ENCODE data around the gene RGS14.

The RGS14 gene

DNA sequence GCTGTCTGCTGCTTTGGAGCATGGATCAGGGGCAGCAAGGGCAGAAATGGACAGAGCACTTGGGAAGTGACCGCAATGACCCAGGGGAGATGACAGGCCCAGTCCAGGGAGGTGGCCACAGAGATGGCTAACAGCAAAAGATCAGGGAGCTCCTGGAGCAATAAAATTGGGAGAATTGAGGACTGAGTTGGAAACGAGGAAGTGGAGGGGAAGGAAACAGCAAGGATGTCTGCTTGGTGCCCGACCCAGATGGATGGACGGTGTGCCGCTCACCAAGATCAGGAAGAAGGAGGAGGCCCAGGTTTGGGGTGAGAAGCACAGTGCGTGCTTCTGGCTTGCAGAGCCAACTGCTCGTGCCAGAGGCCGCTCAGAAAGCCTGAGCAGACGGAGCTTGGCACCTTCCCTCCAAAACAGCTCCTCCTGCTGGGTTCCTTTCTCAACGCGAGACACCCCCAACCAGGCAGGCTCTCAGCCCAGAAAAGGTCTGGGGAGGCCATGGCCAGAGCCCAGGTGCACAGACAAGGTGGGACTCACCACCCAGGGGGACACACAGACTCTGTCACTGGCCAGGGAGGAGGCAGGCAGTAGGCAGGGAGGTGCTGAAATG is 24.8 kb downstream of the RGS14 start:
- peak; percentile 21 for DNase-seq (ENCODE audit: low read depth)

DNA sequence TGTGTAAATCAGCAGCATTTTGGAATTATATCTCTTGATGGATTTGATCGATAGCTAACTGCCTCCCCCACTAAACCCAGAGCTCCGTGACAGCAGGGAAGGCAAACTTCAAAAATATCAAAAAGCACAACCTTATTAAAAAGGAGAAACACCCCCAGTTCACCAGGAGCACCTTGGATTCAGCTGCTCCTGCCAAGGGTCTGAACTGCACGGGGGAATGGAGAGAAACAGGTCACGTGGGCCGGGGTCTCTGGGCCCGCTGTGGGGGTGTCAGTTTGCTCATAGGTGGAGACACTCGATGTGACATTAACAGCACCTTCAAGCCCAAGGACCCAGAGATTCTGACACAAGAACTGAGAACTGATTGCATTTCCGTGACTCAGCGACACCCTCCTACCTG is 25.5 kb downstream of the RGS14 start:
- no peak for DNase-seq (ENCODE audit: low read depth)

DNA sequence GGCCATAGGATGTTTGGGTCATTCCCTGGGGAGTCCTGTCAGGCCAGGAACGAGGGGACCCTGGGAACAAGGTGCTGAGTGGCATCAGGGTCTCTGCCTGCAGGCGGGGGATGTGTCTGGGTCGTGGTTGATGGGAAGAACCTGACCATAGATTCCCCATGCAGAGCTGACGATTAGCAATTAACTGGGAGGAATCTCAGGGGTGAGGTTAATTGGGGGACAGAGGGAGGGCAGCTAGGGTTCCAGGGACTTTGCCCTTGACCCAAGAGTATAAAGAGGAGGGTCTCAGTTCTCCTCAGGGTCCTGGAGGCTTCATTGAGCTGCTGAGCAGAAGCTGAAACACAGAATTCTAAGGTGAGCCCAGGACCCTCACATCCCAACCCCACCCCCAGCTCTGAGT is 26.4 kb downstream of the RGS14 start, which contains the start of gene SLC34A1:
TSS of gene SLC34A1 (plus strand) at position 301 of the 400 bp plus-strand sequence. CDS start 1,308 bp downstream, outside the sequence.
- DNase-seq (ENCODE audit: low read depth): no peak

DNA sequence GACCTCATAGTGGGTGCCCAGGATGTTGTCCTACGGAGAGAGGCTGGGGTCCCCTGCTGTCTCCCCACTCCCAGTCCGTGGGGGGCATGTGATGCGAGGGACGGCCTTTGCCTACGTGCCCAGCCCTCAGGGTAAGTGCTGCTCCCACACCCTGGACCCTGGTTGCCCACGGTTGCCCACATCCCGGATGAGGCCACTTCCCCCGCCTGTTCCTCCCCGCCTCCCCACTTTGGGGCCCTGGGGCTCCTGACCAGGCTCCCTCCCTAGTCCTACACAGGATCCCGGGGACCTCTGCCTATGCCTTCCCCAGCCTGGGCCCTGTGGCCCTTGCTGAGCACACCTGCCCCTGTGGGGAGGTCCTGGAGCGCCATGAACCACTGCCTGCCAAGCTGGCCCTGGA is 28.0 kb downstream of the RGS14 start:
- DNase-seq (ENCODE audit: low read depth): no peak

DNA sequence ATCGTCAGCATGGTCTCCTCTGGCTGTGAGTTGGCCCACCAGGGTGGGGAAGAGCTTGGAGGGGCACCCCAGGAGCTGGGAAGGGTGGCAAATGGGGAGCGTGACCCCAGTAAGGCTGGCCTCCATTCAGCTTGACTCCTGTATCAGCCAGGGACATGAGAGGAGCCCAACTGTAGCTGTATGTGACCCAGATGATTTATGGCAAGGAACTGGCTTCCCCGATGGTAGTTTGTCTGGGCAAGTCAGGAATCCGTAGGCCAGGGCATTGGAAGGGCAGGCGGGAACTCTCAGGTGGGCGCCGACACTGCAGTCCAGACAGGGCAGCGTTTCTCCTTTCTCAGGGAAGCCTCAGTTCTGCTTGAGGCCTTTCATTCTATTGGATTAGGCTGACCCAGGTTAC is 28.8 kb downstream of the RGS14 start:
- no peak for DNase-seq (ENCODE audit: low read depth)

DNA sequence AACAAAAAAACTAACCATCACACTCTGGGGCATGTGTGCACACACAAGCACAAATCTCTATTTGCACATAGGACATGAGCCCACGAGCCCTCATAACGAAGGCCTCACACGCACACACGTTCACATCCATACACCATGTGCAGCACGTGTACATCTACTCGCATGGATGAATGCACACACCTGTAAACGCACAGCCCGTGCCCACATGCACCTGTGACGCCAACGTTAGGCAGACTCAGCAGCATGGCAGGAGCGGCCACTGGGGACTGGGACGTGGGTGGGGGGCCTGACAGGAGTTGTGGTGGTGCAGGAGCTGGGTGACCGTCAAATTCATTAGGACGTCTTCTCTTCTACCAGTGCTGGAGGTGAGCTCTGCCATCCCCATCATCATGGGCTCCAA is 29.7 kb downstream of the RGS14 start:
- DNase-seq (ENCODE audit: low read depth): no peak

DNA sequence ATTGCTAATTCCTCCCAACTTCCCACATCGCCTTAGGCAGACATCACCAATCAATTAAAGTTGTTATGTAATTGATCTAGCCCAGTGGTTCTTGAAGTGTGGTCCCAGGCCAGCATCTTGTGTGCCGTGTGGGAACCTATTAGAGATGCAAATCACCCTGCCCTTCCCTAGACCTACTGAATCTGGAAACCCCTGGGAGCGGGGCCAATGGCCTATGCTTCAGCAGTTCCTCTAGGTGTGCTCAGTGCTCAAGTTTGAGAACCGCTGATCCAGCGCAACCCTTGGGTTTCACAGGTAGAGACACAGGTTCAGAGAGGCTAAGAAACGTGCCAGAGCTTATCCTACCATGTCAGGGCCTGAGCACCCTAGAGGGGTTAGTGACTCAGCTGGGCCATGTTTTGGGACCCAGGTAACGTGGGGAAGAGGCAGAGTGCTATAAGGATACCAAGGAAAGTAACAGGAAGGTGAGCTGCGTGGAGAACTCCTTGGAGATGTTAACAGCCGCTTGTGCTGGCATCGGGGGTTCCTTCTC is 30.9 kb downstream of the RGS14 start:
- DNase-seq (ENCODE audit: low read depth): no peak

DNA sequence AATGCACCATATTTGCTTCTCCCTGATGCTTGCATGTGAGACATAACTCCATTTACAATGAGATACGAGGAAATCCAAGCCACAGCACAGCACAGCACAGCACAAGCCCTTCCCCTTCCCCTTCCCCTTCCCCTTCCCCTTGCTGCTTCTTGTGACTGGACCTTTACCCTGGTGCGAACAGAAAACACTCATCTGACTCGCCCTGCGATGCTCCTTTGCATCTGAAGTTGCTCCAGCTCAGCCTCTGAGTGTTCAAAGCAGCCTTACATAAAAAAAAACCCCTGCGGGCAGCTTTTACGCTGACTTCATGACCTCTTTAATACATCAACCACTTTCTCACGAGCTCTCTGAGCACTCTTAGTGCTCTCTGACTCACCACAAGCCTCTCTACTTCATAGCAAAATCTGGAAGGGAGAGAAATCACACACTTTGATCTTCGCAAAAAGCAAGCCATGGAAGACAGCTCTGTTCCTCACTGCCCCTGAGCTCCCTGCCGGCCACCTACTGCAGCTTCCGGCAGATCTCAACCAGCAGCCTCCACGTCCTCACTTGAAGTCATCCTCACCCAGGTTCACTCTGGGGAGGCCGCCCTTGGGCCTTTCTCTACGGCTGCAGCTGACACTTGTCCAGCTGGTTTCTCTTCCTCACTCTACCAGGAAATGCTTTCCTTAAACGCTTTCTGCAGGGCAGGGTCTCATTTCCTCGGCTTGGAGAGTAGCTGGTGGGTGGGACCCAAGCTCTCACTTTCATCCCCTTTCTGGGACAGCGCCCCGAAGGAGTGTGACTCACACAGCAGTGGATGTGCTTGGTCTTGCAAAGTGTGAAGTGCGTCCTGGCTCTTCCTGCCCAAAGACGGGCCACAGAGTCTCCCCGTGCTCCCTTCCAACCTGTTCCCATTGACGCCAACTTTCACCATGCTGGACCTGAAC is 31.8 kb downstream of the RGS14 start:
- peak; percentile 93 for DNase-seq (ENCODE audit: low read depth)

DNA sequence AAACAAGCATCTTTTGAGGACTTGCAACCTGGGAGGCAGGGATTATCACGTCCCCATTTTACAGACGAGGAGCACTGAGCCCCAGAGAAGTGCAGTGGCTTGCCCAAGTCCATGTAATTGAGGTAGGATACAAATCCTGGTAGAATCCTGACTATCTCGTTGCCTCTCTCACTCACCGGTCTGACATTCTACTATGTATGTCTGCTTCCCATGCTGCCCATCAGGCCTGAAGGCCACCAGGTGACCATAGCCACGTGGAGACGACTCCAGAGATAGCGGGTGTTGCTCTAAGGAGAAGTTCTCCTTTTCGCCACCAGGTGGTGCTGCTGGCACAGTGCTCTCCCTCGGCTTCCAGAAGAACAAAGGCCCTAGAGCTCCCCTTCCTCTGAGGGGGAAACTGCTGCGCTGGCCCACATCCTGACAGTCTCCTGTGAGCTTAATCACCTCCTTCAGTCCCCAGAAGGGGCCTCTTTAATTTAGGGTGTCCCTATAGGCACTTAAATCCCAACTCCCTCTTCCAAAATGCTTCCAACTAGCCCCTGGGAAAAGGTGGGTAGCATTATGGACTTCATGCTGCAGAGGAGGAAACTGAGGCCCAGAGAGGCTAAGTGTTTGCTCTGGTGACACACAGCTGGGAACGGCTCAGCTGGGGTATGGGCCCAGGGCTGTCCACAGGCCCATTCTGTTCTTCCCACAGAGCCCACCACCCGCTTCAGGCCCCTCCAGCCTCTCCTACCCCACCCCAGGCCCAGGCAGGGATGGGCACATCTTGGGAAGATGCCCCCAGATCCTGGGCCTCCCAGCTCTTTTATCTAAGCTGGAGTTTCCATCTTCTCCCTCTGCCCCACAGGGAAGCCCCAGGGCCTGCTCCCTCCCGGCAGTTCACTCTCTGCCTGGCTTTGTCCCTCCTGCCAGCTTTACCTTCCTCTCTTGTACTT is 32.9 kb downstream of the RGS14 start:
- peak; percentile 71 for DNase-seq (ENCODE audit: low read depth)

DNA sequence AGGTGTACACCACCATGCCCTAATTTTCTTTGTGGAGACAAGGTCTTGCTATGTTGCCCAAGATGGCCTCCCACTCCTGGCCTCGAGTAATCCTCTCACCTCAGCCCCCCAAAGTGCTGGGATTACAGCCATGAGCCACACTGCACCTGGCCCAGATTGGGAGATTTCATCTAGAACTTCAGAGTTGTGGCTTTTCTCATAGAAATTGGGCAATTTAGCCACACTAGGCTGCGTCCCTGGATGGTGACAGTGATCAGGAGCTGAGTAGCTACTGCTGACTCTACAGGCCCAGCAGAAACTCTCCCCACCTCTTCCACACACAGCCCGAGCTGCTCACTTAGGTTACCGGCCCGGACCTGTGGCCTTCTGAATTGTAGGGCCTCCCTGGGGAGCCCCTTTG is 35.0 kb downstream of the RGS14 start:
- DNase-seq (ENCODE audit: low read depth): no peak

DNA sequence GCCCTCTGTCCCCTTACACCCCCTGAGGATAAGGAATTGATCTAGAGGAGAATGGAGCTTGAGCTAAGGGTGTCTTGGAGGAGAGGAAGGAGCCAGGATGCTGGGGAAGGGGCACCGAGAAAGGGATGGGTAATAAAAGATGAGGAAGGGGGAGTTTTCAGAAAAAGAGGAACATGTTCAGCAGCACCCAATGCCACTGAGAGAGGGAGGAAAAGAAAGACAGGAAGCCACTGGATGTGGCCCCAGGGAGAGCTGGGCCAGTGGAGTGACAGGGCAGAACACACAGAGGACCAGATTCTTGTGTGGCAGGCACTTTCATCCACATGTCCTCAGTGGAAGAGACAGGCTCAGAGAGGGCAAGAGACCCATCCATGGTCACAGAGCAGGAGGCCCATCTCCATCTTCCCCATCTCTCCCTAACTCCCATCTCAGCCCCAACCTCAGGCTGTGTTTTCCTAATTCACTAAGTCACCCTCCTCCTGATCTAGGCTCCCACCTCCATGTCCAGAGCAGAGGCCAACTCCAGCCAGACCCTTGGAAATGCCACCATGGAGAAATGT is 35.6 kb downstream of the RGS14 start:
- no peak for DNase-seq (ENCODE audit: low read depth)

DNA sequence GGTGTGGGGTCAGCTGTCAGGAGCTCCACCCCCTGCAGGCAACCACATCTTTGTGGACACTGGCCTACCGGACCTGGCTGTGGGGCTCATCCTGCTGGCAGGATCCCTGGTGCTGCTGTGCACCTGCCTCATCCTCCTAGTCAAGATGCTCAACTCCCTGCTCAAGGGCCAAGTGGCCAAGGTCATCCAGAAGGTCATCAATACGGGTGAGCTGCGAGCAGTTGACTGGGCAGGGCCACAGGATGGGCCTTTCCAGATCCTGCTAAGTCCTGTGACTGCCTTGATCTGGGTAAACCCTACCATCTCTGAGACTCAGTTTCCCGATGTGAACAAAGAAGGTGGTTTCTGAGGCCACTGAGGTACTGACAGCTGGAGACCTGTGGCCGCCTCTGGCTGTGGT is 36.3 kb downstream of the RGS14 start:
- DNase-seq (ENCODE audit: low read depth): no peak

DNA sequence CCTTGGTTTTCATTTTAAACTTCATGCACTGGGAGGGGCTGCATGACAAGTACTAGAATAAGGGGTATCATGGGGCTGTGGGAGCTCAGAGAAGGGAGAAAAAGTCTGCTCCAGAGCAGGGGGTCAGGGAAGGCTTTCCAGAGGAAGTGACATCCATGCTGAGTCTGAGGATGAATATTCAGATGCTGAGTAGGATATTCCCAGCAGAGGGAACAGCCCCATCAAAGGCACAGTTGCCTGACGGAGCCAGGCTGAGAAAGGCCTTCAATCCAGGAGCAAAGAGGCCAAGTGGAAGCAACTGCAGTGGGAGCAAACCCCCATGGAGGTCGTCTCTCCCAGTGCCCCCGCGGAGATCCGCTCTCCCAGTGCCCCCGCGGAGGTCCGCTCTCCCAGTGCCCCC is 38.4 kb downstream of the RGS14 start:
- DNase-seq (ENCODE audit: low read depth): no peak

DNA sequence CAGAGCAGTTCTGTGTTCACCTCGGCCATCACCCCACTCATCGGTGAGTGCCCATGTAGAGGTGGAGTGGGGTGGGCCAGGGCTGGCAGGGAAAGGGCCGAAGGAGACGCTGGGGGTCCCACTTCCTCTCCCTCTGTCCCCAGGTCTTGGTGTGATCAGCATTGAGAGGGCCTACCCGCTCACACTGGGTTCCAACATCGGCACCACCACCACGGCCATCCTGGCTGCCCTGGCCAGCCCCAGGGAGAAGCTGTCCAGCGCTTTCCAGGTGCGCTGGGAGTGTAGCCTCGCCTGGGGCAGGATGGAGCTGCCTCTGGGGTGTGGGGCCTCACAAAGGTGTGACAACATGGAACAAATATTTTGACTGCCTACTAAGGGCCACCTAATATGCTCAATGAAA is 39.1 kb downstream of the RGS14 start:
- no peak for DNase-seq (ENCODE audit: low read depth)

DNA sequence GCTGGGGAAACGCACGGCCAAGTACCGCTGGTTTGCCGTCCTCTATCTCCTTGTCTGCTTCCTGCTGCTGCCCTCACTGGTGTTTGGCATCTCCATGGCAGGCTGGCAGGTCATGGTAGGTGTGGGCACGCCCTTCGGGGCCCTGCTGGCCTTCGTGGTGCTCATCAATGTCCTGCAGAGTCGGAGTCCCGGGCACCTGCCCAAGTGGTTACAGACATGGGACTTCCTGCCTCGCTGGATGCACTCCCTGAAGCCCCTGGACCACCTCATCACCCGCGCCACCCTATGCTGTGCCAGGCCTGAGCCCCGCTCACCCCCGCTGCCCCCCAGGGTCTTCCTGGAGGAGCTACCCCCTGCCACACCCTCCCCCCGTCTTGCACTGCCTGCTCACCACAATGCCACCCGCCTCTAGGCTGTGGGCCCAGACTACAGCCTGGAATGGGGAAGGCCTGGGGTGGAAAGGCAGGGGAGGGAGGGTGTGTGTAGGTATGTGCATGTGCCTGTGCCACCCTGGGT is 40.2 kb downstream of the RGS14 start:
- no peak for DNase-seq (ENCODE audit: low read depth)

DNA sequence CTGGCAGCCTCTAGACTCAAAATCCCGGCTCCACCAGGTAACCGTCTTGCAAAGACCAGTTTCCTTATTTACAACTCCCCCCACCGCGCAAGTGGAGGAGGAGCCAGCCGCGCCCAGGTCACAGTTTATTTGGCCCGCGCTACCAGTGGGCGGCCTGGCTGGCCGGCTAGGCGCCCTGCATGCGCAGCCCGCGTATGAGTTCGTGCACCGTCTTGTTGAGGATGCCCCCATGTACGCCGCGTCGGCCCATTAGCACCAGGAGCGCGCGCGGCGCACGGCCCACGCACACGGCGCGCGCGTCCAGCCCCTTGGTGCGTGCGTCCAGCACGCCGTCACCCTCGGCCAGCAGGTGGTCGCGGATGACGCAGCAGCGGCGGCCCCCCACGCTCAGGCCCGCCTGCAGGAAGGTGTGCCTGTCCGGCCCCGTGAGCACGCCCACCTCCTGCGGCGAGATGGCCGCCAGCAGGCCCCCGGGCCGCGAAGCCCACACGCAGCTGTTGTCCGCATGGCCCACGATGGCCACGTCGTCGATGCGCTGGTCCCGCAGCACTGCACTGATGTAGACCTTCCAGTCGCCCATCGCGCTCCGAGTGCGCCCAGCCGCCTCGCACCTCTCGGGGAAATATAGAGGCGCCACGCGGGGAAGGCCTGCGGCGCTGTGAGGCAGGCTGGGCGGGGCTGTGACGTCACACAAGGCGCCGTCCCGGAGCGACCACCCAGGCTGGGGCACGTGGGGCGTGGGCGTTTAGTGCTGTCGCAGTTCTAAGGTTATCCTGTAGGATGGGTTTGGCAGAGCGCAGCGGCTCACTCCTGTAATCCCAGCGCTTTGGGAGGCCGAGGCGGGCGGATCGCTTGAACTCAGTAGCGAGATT is 42.5 kb downstream of the RGS14 start, which contains the start of gene PFN3:
TSS of gene PFN3 (minus strand) at position 665 of the 872 bp plus-strand sequence. CDS start at position 580, 85 bp downstream.
- DNase-seq (ENCODE audit: low read depth): peak; percentile 47

DNA sequence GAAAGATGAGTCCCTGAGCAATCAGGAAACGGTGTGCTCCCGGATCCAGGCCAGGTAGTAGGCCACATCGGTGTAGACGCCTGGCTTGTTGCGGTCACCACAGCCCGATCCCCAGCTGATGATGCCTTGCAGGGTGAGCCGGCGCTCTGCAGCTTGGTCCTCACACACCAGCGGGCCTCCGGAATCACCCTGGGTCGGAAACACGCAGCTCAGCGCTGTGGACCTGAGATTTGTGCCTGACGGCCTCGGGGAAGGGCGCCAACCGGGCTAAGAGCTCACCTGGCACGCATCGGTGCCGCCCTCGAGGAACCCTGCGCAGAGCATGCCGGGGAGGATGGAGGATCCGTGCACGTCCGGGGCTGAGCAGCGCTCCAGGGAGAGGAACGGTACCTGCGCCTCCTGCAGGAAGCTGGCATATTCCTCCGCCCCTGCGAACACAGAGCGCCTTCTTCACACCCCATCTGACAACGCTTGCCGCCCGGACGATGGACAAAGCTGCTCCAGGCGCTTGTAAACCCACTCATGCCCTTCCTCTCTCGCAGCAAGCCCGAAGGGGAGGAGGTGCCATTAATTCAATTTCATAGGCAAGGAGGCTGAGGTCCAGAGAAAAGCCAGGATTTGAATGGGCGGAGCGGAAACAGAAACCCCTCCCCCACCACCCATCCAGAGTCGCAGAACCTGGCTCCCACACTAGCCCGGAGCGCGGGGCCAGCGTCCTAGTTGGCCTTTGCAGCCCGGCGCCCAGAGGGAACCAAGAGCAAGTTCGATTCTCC is 44.7 kb downstream of the RGS14 start:
- DNase-seq (ENCODE audit: low read depth): peak; percentile 64

DNA sequence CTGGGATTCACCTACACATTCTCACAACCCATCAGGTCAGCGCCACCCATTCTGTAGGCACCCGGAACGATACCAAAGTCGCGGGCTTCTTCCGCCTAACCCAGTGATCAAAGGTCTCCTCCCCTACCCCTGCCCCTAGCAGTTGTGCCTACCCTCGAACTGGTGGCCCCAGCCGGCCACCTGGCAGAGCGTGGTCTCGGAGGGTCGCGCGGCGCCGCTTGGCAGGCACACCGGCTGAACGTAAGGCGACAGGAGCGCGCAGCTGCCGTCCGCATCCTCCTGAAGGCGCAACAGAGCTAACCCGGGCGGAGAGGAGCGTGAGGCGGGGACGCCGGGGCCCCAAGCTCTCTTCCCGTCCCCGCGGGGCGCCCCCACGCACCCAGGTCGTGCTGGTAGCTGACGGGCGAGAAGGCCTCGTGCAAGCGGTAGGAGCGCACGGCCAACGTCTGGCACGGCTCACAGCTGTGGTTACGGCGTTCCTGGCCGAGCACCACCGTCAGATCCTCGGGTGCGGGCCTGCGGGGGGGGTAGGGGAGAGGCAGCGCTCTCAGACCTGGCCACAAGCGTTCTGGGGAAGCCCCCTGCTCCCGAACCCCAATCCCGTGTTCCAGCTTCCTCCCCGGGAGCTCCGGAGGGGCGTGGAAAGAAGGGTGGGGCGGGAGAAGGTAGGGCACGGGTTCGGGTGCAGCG is 45.5 kb downstream of the RGS14 start:
- DNase-seq (ENCODE audit: low read depth): no peak

Measured in amniotic epithelial cell (primary cell).